HG02885 (cell line): ENCODE results near the gene FAM25G.
"Not testable (repeated sequence)": the region's sequence is repeated elsewhere in the genome, so short reads cannot be mapped to it uniquely, and the experiment has no call there.

Experiments used
- ATAC-seq: cut with Tn5 transposase; IDR thresholded peaks from one replicate; pipeline ENCODE4 v1.9.1; 2021; ENCODE audit warnings: mild to moderate bottlenecking; ENCODE audit not compliant: unreplicated experiment, poor library complexity

Gene FAM25G

DNA sequence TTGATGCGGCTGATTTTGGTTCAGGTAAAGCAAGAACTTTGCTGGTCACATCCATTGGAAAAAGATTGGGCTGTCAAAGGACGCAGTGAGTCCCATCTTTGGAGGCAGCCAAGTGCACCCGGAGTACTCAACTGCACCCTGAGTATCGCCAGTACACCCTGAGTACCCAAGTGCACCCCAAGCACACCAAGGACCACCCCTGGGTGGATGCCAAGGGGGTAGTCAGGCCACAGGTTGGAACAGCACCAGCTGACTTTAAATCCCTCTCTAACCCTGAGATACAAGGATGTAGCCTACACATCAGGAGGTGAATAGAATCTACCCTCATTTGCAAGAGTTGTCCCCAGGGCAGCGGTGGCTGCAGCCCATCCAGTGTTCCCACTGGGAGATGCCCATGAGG lies 24.0 kb downstream of the FAM25G start:
- not testable (repeated sequence) for ATAC-seq

GRCh38 chr10:47465216-47465917 lies 26.1 kb downstream of the FAM25G start:
- ATAC-seq = not testable (repeated sequence)

DNA sequence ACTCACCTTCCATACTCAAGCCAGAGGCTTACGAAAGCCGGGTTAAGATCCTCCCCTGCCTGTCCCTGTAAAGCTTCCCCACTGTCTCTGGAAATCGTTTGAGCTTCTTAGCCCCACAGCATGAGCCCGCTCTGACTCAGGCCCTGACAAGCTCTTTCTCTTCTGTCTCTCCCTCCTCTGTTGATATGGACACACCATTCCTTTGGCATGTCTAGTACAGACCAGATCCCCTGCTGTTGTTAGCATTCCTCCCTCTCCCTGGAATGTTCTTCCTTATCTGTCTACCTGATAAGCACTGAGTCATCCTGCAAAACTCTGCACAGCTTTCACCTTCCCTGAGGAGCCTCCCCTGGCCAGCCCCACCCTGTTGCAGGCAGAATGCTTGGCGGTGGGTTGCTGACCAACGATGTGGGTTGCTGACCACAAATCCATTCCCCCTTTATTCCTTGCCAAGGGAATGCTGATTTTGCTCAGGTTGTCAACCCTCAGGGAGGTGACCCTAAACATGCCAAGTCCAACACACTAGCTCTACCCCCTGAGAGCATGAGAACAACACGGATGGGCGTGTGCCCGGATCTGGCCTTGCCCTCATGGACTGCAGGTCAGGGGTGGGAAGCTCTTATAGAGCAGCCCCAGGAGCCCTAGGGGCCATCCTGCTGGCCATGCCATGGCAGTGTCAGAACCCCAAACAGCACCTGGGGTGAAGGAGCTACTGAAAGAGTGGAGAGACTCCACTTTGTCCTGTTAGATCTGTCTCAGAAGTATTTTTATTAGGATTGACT lies 28.7 kb downstream of the FAM25G start:
- ATAC-seq = not testable (repeated sequence)

DNA sequence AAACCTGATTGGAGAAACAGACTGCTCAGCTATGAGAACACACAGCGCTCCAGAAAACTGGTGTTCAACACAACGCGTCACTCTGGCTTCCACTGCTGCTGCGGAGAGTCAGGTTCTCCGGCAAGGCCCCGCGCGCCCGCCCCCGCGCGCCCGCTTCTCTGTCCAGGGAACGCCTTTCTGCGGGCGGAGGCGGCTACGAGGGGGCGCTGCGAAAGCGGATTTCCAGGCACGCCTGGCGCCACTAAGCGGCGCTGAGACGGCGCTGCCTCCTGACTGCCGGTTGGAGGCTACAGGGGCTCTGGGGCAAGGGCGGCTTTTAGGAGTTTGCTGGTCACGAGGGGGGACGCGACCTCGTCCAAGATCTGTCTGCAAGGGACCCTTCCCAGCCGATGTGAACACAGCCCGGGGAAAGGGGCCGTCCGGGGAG lies 30.2 kb downstream of the FAM25G start:
- peak; percentile 65 for ATAC-seq

- no peak for ATAC-seq
Observed at GRCh38 chr10:47458466-47459154, 32.9 kb downstream of the FAM25G start.

DNA sequence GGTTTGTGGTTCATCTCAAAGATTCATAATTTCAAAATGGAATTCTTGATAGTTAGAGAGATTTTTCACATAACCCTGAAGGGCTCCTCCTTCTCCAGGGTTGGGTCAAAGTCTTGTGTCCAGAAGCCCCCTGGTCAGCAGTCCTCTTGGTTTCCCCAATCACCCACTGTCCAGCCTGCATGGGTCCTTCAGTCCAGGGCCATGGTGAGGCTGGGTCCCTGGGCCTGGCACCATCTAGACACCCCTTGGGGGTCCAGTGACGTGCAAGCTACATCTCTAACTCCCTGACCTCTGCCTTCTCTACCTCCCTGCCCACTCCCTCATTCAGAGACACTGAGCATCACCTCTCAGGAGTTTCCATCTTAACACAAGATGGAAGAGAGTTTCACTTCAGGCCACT lies 33.7 kb downstream of the FAM25G start:
- ATAC-seq = no peak

DNA sequence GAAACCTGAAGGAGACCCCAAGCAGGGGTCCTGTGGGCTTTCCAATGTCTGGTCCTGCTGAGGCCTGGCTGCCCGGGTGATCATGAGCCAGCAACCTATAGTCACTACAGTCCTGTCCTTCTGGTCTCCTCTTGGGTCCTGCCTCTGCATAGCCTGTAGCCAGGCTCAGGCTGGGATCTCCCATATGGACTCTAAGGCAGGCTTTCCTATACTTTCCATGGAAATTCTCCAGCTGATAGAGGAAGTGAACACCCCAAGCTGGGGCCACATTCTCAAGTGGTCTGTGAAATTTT lies 34.0 kb downstream of the FAM25G start:
- no peak for ATAC-seq

DNA sequence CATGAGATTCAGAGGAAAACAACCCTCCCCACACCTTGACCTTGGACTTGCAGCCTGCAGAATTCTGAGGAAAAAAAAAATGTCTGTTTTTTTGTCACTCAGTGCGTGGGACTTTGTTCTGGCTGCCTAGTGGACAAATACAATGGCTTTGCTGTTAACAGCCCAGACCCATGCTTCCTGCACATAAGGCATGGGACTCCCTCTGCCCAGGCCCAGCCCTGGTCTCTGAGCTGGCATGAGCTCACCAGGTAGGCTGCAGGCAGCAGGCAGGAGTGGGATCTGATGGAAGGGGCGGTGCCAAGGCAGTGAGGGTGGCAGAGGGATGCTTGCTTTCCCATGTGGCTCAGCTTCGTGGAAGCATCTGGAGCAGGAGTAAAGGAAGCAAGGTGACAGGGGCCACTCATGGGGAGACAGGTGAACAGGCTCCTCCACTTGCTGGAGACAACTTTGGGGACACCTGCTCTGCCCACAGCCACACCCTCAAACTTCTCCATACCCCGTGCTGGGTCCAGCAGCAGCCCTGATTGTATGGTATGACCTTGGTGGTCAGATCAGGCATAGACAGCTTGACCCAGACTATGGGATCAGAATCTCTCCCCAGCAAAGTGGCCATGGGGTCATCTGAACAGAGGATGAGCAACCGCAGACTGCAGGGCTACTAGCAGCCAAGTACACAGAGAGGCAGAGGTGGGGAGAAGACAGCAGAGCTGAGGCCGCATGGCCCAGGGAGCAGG lies 34.5 kb downstream of the FAM25G start:
- no peak for ATAC-seq

DNA sequence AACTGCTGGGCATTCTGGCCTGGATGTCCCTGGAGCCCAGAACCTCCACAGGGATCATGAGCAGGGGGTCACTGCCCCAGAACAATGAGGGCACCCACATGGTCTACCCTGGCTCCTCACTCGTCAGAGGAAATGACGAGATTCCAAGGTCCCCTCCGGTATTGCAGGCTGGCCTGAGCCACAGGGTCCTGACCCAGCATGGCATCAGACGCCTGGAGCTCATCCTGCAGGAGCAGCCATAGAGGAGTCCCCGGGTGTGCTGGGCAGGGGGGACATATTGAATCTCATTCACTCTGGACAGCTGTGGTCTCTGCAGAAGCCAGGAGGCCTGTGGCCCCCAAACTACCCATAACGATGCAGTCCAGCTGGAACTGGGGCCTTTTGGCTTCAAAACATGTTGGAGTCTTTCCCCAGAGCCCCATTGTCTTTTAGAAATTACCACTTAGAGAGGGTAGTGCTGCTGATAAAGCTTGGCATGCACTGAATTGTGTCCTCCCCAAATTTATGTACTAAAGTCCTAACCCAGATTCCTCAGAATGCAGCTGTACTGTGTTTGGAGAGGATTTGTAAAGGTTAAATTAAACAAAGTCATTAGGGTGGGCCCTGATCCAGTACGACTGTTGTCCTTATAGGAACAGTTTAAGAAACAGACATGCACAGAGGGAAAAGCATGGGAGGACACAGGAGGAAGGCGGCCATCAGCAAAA lies 35.3 kb downstream of the FAM25G start:
- ATAC-seq = no peak

GRCh38 chr10:47455350-47456078 lies 36.0 kb downstream of the FAM25G start:
- ATAC-seq = not testable (repeated sequence)

DNA sequence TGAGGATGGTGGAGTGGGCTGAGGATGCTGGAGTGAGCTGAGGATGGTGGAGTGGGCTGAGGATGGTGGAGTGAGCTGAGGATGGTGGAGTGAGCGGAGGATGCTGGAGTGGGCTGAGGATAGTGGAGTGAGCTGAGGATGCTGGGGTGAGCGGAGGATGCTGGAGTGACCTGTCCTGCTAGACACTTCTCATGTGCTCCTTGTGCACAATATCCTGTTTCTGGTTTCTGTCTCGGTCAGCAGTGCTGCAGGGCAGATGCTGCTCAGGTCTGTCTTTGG lies 36.8 kb downstream of the FAM25G start:
- ATAC-seq = no peak

DNA sequence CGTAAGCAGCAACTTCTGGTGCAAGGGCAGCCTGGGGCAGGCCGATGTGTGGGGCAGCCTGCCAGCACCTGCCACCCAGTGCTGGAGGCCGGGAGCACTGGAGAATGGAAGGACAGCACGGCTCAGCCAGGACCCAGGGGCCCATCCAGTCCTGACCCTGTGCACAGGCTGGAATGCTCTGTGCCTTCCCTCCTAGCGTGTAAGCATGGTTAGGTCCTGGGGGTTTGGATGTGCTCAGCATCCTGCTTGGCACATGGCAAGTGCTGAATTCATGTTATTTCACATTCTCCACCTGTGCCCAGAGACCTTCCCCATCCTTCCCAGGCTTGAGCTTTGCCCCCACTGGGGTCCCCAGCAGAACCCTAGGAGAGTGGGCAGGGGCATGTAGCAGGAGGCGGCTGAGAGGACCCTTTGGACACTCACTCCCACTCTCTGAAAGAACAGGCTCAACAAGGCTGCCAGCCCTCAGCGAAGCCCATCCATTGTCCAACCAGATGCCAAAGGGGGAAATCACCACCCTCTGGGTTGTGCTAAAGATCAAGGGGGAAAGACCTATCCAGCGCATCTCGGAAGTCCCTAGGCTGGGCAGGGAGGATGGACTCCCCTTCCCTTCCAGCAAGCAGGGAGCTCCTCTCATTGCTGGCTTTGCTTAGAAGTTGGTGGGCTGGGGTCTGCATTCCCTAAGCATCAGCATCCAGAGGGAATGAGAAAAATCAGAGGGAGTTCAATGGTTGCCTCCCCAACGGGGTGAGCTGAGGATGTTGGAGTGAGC lies 37.3 kb downstream of the FAM25G start:
- ATAC-seq = no peak

DNA sequence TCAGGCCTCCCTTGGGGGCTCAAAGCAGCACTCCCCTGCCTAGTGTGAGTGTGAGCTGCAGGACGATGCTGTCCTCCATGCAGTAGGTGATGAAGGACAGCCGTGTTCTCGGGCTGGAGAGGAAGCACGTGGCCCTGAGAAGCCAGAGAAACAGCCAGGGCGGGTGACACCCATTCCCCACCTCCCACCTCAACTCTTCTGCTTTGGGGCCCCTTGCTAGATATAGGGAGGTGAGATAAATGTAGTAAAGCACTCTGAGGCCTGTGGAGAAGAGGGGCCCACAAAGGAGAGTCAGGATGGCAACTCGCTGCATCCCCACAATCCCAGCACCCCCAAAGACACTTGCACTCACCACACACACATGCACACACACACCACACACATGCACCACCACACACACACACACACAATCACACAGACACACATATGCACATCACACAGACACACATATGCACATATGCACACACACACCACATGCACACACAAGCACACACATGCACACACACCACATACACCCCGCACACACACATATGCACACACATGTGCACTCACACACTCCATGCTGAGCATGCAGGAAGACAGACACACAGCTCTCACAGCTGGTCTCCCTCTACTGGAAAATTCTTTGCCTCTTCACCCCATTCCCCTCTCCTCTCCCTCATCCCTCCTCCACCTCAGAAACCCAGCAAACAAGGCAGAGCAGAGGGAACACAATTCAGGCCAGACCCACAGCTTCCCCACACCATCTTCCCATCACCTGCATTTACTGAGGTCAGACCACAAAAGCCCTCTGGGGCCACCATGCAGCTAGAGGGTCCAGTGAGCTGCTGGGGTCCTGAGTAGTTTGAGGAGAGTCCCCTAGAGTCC lies 38.1 kb downstream of the FAM25G start:
- no peak for ATAC-seq

- no peak for ATAC-seq
Observed at GRCh38 chr10:47452495-47453140, 38.9 kb downstream of the FAM25G start.

DNA sequence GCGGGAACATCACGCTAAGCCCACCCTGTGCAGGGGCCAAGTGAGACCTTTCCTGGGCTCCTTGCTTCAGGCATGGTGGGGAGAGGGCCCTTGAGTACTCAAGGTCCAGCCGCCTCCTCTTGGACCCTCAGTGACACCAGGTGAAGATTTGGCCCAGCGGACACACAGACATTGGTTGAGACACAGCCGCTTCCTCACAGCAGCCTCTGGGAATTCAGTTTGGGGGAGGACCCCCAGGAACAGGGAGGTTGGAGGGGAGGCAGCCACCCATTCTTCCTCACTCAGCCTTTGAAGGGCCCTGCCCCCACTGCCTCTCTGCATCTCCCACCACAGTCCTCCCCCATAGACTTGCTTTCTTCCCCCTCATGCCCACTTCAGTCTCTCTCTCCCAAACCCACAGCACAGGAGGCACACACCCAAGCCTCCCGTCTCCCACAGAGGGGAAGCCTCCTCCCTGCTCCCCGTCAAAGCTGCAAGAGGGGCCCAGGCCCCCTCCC lies 39.5 kb downstream of the FAM25G start:
- ATAC-seq = no peak

DNA sequence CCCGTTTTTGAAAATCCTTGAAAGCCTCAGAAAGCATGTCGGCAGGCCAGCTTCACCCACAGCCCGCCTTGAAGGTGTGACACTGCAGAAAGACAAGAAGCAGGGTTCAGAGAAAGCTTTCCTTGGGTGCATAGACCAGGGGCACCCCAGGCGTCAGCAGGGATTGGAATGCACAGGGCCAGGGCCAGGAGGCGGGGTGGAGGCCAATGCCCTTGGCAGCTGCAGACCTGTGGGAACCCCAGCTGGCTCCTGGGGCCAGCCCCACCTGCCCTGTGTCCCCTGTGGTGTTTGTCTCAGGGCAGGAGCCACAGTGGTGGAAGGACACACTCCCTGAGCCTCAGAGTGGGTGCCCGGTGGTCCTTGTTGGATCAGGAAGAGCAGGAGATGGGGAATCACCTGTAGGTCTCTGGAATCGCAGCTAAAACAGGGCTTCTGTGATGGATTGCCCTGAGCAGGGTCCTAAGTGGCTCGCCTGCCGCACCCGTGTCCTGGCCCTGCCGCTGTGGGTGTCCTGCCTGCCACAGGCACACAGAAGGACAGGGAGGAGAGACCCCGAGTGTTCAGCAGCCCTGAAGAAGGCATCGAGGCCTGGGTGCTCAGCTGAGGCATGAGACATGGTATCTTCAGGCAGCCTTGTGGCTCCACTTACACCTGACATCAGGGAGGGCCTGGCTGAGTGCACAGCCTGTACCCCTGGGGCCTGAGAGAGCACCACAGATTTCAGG lies 40.1 kb downstream of the FAM25G start:
- ATAC-seq = no peak

DNA sequence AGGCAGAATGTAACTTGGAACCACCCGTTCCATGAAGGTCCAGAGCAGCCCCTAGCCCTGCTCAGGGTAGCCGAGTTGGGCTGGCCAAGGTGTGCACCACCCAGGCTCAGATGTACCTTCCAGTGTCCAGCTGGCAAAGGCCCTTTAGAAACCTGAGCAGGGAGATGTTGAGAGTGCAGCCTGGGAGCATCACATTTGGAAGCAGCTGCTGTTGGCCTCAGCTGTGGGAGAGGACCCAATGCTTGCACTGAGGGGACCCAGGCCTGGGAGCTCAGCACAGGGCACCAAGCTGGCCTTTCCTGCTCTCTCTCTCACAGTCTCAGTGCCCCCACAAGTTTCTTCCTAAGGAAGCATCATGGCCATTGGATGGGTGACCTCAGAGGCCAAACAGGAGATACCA lies 41.1 kb downstream of the FAM25G start:
- ATAC-seq = no peak
